Heart right ventricle (tissue), 16 donors: Measurements from ENCODE around the gene ANKRD33B. TPM values are rescaled to one million over a fixed set of nuclear protein-coding genes. Genes with fewer than 3 reads are reported as not detected.
"Not testable (repeated sequence)": the region's sequence is repeated elsewhere in the genome, so short reads cannot be mapped to it uniquely, and the experiment has no call there.

Source experiments
- ATAC-seq, 8 donors: fragments of 200-7000 bp; cut with Tn5 transposase; one replicate each; pipeline ENCODE4 v1.9.1; 2020; ENCODE audit warnings: mild to moderate bottlenecking in 8 of 8, moderate library complexity in 8 of 8, moderate number of reproducible peaks in 1 of 8
- DNase-seq, 2 donors: peaks; one replicate each; pipeline ENCODE4 v3.0.0-alpha.2; 2020
- H3K27ac ChIP-seq, 10 donors: fragments of 200-600 bp; sonication (generic) in 2 of 10; one replicate each; pipeline versions ENCODE4 v1.5.0 to v1.8.0; 2020 to 2022; ENCODE audit warnings: mild to moderate bottlenecking in 3 of 10
- H3K27me3 ChIP-seq, 7 donors: fragments of 200-600 bp; one replicate each; pipeline ENCODE4 v1.8.0; 2021 to 2022; ENCODE audit warnings: mild to moderate bottlenecking in 2 of 7
- H3K36me3 ChIP-seq, 9 donors: fragments of 200-600 bp; sonication (generic) in 1 of 9; one replicate each; pipeline versions ENCODE4 v1.5.0 to v1.8.0; 2020 to 2022; ENCODE audit warnings: mild to moderate bottlenecking in 2 of 9
- H3K4me1 ChIP-seq, 9 donors: fragments of 200-600 bp; sonication (generic) in 1 of 9; one replicate each; pipeline versions ENCODE4 v1.5.0 to v1.8.0; 2020 to 2022; ENCODE audit warnings: mild to moderate bottlenecking in 4 of 9
- H3K4me3 ChIP-seq, 10 donors: fragments of 200-600 bp; sonication (generic) in 2 of 10; one replicate each; pipeline versions ENCODE4 v1.5.0 to v1.8.0; 2020 to 2022; ENCODE audit warnings: mild to moderate bottlenecking in 7 of 10, moderate library complexity in 2 of 10
- H3K9me3 ChIP-seq, 11 donors: fragments of 200-600 bp in 10 of 11; sonication (generic) in 2 of 11; one replicate each; pipeline versions ENCODE4 v1.5.0 to v1.8.0; 2013 to 2022; ENCODE audit warnings: mild to moderate bottlenecking in 2 of 11, control low read depth in 1 of 11, moderate library complexity in 1 of 11
- CTCF ChIP-seq, 9 donors: fragments of 200-600 bp; sonication (generic) in 2 of 9; IDR thresholded peaks; one replicate each; pipeline versions ENCODE4 v1.5.0 to v1.8.0; 2021 to 2022; ENCODE audit warnings: antibody characterized with exemption in 9 of 9, mild to moderate bottlenecking in 5 of 9, moderate library complexity in 1 of 9
- WGBS, 2 donors: extraction: QIAGEN DNeasy Blood & Tissue Kit; methylation state at CpG; one replicate each; pipeline ENCODE4 v1.1.7; 2013; ENCODE audit warnings: inconsistent platforms in 1 of 2; 5-methylcytosine and 5-hydroxymethylcytosine counted together
- intact Hi-C, 10 donors: fragments of 100-400 bp; cut with DNase I; formaldehyde crosslinking; loops; one replicate each; pipeline versions ENCODE4 v1.11.1 to v1.14.2; 2022
- polyA plus RNA-seq, 2 donors: library from polyadenylated mRNA; stranded (reverse); fragments of 200-250 nt; gene quantifications; one replicate each; pipeline ENCODE4 v1.2.3, GENCODE V29; 2013
- total RNA-seq, 10 donors: library from RNA; stranded (reverse); fragmentation: NEBNext Ultra II Directional in 3 of 10; extraction: Animal tissue kit (Norgen Biotek cat#: 25700) in 3 of 10; gene quantifications; one replicate each; pipeline versions ENCODE4 v1.2.1 to v1.2.4, GENCODE V29; 2021 to 2023
- donor health status: Arrhythmogenic right ventricular cardiomyopathy.
- donor health status: ischemic (EF 13 %, LVEDD 7.1; RV severe dilation, severe dysfunction).
- donor health status: healthy with polysubstance abuse.
- donor health status: DM: no; HTN: yes; CAD: no.
- donor health status: DM: no; HTN: no; CAD: no.
- donor health status: ischemic (EF 25% LVEDD 6.9; RV normal size, moderate dysfunction).
- donor health status: ischemic (EF 25% LVEDD 5.7; RV mildly dilated, moderate dysfunction).
- donor health status: healthy.
- donor health status: DM: yes; HTN: yes; CAD: no.
- donor health status: Ischemic cardiomyopathy.
- donor health status: ischemic (EF 35%, LVEDD 5.7; RV mildly dilated, moderate dysfunction).
- donor health status: nonischemic (EF 11% LVEDD 7.7; RV severe dilation, severe dysfunction).
- donor health status: DM: yes; HTN: yes; CAD: no.
- donor health status: PGD.
- donor health status: ischemic (EF 29% LVEDD 5.4; RV normal size, mild dysfunction).
- donor health status: nonischemic (EF 23%, LVEDD 6.1; RV moderate dilation, normal function).

Gene ANKRD33B
- total and polyA plus RNA-seq, 12 donors = 0.46 to 33.0 (median 13.3) TPM

- peaks cover 0 to 35% (median 0%) of the 10 kb centered on the region in 7 donors for H3K27me3 ChIP-seq
- WGBS, 2 donors = 55 to 57% methylated on average over 11 of the region's 11 CpGs
- H3K4me1 ChIP-seq = peaks cover 6 to 52% (median 41%) of the 10 kb centered on the region in 9 donors
- H3K27ac ChIP-seq = peak overlapping the region in 7 of 10 donors; percentile 68 to 89 (median 85)
- intact Hi-C loops = loop anchor here in 4 of 10 donors (5.0 to 10.0 kb wide), 4 partner anchors 36 to 111 kb away; no protein-coding TSS in a partner anchor
- ATAC-seq = peak in 4 of 8 donors; percentile 6 to 45 (median 18)
- no peak for TF ChIP-seq CTCF (IDR thresholded peaks at IDR 0.05)
- H3K36me3 ChIP-seq = no peaks in the 10 kb centered on the region
- no peak for DNase-seq
- H3K9me3 ChIP-seq = no peaks in the 10 kb centered on the region
- peak overlapping the region; percentile 50 to 87 (median 78) for H3K4me3 ChIP-seq
Observed at GRCh38 chr5:10565785-10566542, 2.1 kb downstream of the ANKRD33B start.

- Histone ChIP-seq H3K9me3 (no peaks in the 10 kb centered on the region), H3K27me3 (peaks cover 0 to 35% (median 0%) of the 10 kb centered on the region in 7 donors), H3K4me1 (peaks cover 6 to 52% (median 41%) of the 10 kb centered on the region in 9 donors), H3K4me3 (peak overlapping the region in 6 of 10 donors; percentile 0 to 87 (median 78)), H3K36me3 (no peaks in the 10 kb centered on the region), H3K27ac (peak overlapping the region in 5 of 10 donors; percentile 44 to 89 (median 88))
- 68 to 76% methylated on average over 8 of the region's 8 CpGs for WGBS, 2 donors
- intact Hi-C loops = loop anchor here in 4 of 10 donors (5.0 to 10.0 kb wide), 4 partner anchors 36 to 112 kb away; no protein-coding TSS in a partner anchor
- ATAC-seq = no peak
- no peak for DNase-seq
- TF ChIP-seq CTCF (IDR thresholded peaks at IDR 0.05) = no peak
Observed at GRCh38 chr5:10566543-10567068, 2.7 kb downstream of the ANKRD33B start.

GRCh38 chr5:10567121-10567591, 3.3 kb downstream of the ANKRD33B start:
- DNase-seq = no peak
- 74 to 85% methylated on average over 10 of the region's 10 CpGs for WGBS, 2 donors
- ATAC-seq = no peak
- TF ChIP-seq CTCF (IDR thresholded peaks at IDR 0.05) = no peak
- Histone ChIP-seq H3K4me1 (peaks cover 6 to 52% (median 41%) of the 10 kb centered on the region in 9 donors), H3K27me3 (peaks cover 0 to 35% (median 0%) of the 10 kb centered on the region in 7 donors), H3K36me3 (no peaks in the 10 kb centered on the region), H3K9me3 (no peaks in the 10 kb centered on the region), H3K4me3 (peak overlapping the region in 1 of 10 donors; percentile 1), H3K27ac (peak overlapping the region in 5 of 10 donors; percentile 28 to 89 (median 85))
- intact Hi-C loops = loop anchor here in 4 of 10 donors (5.0 to 10.0 kb wide), 4 partner anchors 35 to 112 kb away; no protein-coding TSS in a partner anchor

- no peak for DNase-seq
- ATAC-seq = no peak
- peaks cover 6 to 50% (median 41%) of the 10 kb centered on the region in 9 donors for H3K4me1 ChIP-seq
- H3K27me3 ChIP-seq = peaks cover 0 to 28% (median 0%) of the 10 kb centered on the region in 7 donors
- intact Hi-C loops = loop anchor here in 4 of 10 donors (5.0 to 10.0 kb wide), 4 partner anchors 34 to 113 kb away; no protein-coding TSS in a partner anchor
- 32 to 55% methylated on average over 4 of the region's 4 CpGs for WGBS, 2 donors
- no peak for TF ChIP-seq CTCF (IDR thresholded peaks at IDR 0.05)
- H3K36me3 ChIP-seq = no peaks in the 10 kb centered on the region
- no peak overlapping the region for H3K4me3 ChIP-seq
- no peaks in the 10 kb centered on the region for H3K9me3 ChIP-seq
- H3K27ac ChIP-seq = peak overlapping the region in 5 of 10 donors; percentile 28 to 89 (median 85)
Observed at GRCh38 chr5:10567781-10568321, 4.0 kb downstream of the ANKRD33B start.

GRCh38 chr5:10570540-10570939, 6.7 kb downstream of the ANKRD33B start:
- H3K9me3 ChIP-seq, intact Hi-C loops, H3K4me3 ChIP-seq, H3K27me3 ChIP-seq, ATAC-seq, H3K27ac ChIP-seq, H3K36me3 ChIP-seq, DNase-seq: not testable (repeated sequence)
- WGBS, 2 donors = 91 to 92% methylated on average over 2 of the region's 2 CpGs
- H3K4me1 ChIP-seq = peaks cover 0 to 34% (median 25%) of the 10 kb centered on the region in 9 donors
